HG03066 (cell line): ENCODE results near the gene GOLGB1.
"Not testable (repeated sequence)": the region's sequence is repeated elsewhere in the genome, so short reads cannot be mapped to it uniquely, and the experiment has no call there.

Experiments used
- ATAC-seq: cut with Tn5 transposase; IDR thresholded peaks from one replicate; pipeline ENCODE4 v1.9.1; 2021; ENCODE audit warnings: low read depth; ENCODE audit not compliant: unreplicated experiment

The GOLGB1 gene

DNA sequence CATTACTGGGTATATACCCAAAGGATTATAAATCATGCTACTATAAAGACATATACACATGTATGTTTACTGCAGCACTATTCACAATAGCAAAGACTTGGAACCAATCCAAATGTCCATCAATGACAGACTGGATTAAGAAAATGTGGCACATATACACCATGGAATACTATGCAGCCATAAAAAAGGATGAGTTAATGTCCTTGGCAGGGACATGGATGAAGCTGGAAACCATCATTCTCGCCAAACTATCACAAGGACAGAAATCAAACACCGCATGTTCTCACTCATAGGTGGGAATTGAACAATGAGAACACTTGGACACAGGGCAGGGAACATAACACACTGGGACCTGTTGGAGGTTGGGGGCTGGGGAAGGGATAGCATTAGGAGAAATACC lies 6.4 kb downstream of the GOLGB1 start:
- not testable (repeated sequence) for ATAC-seq

DNA sequence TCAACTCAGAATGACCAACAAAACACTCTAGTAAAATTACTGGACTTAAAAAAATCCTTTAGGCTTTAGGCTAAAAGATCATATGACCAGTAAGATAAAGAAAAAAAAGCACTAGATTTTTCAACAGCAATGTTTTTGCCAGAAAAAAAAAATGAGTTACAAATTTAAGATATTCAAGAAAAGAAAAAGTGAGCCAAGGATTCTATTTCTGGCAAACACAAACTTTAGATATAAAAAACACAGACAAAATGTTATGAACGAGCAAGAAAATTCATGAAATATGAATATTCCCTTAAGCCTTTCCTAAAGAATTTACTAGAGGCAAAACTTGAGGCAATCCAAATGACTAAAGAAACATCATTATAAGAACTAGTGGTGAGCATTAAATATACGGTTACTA lies 8.6 kb downstream of the GOLGB1 start:
- no peak for ATAC-seq

DNA sequence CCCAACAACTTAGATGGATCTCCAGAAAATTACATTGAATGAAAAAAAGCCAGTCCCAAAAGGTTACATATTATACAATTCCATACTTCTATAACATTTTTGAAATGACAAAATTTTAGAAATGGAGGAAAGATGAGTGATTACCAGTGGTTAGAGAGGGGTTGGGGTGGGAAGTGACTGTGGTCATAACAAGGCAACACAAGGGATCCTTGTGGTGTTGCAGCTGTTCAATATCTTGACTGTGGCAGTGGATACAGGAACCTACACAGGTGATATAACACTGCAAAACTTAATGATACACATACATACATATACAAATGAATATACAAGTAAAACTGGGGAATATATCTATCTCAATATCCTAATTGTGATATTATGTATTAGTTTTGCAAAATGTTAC lies 9.6 kb downstream of the GOLGB1 start:
- ATAC-seq = no peak

DNA sequence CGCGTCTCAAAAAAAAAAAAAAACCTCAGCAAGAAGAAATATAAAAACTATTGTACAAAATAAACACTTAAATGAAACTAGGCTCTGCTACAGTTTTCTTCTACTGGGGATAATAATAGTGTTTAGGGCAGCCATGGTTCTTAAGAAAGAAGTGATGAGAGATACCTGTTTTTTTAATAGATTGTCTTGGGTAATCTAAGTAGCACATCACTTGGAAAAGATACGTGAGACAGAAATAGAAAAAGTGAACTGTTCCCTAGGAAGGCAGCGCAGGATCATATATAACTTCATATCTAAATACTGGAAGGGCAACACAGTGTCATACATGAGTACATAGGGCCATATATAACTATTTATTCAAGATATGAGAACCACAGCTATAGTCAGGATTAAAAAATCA lies 11.9 kb downstream of the GOLGB1 start:
- ATAC-seq = no peak

DNA sequence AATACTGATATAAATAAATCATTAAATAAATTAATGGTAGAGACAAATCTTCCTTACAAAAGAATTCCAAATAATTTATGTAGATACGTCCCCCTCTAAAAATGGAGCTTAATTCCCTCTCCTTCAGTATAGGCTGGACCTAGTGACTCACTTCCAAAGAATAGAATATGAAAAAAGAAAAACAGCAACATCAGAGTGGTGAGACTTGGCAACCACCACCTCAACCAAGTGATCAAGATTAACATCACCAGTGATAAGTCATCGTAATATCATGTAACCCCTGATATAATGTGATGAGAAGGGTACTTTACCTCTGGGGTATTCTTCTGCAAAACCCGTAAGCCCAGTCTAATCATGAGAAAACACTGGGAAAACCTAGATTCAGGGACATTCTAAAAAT lies 13.4 kb downstream of the GOLGB1 start:
- ATAC-seq = no peak

DNA sequence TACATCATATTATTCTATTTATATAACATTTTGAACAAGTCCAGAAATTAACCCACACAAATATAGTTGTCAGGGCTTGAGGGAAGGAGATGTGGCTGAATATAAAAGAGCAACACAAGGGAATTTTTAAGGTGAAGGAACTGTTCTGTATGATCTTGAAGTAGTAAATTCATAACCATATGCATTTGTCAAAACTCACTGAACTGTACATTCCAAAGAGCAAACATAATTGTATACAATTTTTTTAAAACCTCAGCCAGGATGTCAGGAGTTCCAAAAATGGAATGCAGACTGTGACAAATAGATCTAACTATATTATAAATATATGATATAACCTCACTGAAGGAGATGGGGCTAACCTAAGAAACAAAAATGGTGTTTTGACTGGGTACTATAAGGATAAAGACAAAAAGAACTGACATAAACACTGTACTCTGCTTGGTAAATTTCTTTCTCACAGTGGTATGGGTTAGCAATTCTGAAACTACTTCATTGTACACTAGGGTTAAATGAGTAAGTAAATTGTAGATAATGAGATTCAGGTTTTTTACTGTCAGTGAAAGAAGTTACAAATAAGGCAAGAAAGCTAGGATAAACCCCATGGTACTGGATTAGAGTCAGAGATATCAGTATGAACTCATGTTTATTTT lies 14.4 kb downstream of the GOLGB1 start:
- peak; percentile 95 for ATAC-seq

DNA sequence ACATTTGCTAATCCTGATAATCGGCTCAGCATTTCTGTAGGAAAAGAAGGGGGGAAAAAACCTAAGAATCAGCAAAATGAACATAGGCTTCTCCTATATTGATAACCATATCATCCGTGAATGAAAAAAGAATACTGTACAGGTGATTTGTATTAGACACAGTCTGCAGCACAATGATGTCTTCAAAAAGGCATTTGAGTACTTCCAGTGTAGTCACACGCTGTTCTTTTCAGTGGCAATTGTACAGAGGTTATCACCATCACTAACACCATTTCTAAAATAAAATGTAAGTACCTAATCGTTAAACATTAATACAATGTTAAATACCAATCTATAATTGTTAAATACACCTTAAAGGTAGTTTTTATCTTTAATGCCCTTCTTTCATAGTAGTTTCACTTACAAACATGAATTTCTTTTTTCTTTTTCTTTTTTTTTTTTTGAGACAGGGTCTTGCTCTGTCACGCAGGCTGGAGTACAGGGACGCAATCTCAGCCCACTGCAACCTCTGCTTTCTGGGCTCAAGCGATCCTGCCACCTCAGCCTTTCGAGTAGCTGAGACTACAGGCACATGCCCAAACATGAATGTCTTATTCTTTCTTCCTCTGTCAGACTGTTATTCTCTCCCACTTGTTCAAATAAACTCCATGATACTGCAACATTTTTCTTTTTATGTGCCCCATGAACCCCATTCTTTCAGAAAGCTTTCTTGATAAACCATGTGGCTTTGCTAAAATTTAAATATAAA lies 18.4 kb downstream of the GOLGB1 start:
- no peak for ATAC-seq

DNA sequence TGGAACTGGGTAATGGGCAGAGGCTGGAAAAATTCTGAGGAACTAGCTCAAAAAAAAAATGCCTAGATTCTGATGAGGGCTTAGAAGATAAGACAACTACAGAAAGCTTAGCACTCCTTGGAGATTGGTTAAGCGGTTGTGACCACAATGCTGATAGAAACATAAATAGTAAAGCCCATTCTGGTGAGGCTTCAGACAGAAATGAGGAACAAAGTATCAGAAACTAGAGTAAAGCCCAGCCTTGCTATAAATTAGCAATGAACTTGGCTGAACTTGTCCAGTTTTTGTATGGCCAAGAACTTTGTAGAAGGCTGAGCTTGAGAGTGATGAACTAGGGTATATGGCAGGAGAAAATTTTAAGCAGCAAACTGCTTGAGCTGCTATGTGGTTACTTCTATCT lies 25.4 kb downstream of the GOLGB1 start:
- peak; percentile 96 for ATAC-seq

DNA sequence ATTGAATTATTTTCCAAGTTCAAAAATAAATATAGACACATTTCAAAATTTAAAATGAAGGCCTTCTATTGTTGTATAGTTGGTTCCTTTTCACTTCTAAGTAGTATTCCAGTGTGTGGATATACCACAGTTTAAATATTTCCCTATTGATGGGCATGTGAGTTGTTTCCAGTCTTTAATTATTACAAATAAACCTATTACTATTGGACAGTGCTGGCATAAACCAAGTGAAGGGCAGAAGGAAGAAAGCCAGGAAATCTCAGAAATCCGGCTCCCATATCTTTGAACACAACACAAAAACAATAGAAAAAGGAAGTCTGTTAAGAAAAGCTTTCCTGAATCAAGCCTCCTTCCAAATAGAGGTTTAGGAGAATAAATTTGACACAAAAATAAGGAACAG lies 26.1 kb downstream of the GOLGB1 start:
- no peak for ATAC-seq

DNA sequence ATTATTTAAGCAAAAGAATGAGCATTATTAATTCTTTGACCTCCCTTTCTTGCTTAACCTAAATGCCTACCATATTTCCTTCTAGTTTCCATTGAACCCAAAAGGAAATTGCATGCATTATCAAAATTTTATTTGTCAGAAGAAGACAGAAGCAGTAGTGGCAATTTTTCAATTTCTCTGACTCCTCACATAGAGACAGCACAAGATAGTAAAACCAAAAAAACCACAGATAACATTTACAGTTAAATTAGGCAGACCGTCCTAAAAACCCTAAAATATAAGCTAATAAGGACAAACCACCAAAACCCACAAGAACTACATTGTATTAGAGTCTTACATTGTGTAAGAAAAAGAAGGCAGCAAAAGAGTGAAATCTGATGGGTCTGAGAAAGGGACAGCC lies 27.1 kb downstream of the GOLGB1 start:
- ATAC-seq = no peak

DNA sequence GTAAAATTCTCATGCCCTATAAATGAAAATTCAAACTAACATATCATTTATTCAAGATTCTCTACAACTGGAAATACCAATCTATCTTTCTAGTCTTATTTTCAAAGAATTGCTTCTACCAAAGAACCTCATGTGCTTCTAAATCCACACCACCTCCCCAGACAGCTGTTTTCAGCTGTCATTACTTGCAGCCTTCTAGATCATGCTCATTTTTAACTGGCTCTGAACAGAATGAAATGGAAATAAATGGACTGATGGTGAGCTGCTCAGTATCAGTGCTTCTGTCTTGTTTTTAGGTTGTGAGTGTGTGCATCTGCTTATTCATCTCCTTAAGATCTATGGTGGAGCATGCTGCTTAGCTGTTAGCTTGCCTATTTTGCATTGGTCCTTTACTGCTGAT lies 29.4 kb downstream of the GOLGB1 start:
- ATAC-seq = no peak

DNA sequence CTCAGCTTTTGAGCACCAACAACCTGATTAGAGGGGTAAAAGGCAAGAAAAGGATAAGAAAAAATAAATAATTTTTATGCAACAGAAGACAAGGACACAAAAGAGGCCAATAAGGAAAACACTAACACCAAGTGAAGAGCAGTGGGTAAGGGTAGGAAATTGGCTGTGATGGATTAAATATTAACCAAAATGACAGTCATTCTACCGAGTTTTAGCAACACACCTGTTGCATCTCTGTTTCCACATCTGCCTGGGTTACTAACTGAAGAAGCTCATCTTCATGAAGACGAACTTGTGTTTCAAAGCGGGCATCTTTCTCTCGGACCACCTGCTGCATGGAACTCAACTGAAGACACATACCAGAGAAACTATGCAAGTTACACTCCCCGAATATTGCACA lies 30.1 kb downstream of the GOLGB1 start:
- ATAC-seq = no peak

DNA sequence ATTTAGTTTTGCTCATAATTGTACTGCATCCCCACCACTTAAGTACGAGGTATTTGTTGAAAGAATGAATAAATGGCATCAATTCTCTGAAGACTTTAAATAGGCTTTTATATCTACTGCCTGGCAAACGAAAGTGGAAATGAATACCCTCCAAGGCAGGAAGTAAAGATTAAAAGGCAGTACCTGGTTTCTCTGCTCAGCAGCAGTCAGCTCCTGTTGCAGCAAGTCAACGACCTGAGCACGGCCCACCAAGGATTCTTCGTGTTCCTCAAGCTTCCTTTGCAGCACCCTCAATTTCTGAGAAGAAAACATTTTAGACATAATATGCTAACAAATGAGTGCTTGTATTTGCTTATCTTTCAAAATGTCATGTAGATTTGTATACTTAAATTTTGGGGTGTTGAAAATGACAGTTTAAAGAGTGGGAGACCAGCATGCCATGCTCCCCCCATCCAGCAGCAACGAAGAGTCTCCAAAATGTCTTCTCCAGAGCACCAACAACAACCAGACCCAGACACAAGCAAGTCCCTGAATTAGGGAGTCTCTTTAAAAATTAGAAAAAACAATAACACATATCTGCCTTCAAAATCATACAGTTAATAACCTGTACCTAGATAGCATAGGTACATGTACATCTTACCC lies 31.2 kb downstream of the GOLGB1 start:
- ATAC-seq = no peak

DNA sequence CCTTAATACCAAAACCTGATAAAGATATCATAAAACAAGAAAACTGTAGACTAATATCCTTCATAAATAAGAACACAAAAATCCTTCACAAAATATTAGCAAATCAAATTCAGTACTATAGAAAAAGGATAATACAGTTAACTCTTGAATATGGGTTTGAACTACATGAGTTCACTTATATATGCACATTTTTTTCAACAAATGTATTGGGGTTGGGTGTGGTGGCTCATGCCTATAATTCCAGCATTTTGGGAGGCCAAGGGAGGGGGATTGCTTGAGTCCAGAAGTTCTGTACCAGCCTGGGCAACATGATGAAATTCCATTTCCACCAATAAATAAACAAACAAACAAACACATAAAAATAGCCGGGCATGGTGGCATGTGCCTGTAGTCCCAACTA lies 39.2 kb downstream of the GOLGB1 start:
- ATAC-seq = no peak

DNA sequence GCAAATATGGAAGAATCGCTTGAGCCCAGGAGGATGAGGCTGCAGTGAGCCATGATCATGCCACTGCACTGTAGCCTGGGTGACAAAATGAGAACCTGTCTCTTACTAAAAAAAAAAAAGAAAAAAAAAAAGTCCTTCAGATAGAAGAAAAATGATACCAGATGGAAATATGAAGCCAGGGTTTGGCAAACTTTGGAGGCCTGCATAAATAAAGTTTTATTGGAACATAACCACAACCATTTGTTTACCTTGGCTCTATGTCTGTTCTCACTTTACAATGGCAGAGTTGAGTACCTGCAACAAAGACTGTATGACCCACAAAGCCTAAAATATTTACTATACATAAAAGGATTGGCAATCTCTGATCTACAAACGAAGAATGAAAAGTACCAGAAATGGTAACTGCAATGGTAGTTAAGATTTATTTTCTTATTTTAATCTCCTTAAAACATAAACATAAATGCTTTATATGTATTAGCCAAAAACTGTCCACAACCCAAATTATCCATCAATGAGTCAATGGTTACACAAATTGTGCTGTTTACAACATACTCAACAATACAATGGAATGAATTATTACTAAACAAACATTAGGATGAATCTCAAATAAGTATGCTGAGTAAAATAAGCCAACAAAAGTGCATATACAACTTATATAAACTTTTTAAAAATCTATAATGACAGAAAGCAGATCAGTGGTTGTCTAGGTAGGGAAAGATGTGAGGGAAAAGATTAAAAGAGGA lies 41.8 kb downstream of the GOLGB1 start:
- no peak for ATAC-seq

DNA sequence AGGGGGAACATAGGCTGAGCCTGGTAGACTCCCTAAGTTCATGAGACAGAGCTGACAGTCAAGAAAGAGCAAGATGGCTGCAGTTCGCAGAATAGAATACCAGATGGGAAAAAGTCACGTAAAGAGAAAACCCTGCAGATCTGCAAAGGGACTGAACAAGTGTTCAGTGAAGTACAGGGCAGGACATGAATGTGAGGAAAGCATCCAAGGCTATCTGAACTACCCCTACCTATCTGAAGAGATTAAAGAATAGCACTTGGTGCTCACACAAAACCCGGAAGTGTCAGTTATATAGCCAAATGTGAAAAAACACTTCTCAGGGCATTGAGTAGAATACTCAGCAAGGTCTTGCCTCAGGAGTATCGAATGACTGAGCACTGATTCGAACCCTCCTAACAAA lies 44.0 kb downstream of the GOLGB1 start:
- ATAC-seq = no peak

DNA sequence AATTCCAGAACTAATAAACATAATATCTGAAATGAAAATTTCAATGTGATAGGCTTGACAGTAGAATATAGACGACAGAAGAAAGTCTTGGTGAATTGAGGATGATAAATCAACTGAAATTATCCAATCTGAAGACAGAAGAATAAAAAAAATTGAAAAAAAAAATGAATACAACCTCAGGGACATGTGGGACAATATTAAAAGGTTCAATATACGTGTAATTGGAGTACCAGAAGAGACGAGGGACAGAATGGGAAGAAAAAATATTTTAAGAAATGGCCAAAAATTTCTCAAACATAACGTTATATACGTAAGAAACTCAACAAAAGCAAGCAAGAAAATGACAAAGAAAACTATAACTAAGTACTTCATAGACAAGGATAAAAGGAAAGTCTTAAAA lies 45.6 kb downstream of the GOLGB1 start:
- ATAC-seq = no peak

DNA sequence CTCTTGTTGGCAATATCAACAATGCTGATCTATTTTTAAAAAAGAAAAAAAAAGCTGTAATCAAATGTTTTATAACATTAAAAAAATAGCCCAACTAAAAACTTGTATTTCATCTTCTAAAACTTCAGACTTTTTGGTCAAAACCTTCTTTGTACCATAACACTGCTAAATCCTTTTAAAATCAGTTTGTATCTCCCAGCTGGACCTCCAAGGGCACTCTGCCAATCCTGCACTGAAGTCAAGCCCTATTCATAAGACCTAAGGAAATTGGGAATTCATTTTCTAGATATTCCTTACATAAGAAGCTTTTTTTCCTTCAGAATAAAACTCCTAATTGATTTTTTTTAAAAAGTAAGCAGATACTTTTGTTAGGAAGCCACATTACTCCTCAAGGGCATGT lies 50.6 kb downstream of the GOLGB1 start:
- no peak for ATAC-seq

DNA sequence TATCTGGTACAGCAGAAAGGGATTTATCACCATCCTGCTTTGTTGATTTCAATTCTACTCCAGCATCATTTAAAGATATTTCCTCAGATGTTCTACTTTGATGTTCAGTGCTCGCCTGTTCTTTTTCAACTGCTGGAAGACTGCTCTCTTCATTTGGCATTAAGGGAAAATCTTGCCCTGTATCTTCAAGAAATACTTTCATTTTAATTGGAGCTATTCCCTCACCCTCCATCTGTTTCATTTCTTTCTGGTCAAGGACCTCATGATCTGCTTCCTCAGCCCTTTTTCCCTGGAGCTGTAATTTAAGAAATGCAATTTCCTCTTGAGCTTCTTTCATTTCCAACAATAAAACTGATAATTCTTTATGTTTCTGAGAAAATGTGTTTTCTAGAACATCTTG lies 51.1 kb downstream of the GOLGB1 start:
- ATAC-seq = no peak

DNA sequence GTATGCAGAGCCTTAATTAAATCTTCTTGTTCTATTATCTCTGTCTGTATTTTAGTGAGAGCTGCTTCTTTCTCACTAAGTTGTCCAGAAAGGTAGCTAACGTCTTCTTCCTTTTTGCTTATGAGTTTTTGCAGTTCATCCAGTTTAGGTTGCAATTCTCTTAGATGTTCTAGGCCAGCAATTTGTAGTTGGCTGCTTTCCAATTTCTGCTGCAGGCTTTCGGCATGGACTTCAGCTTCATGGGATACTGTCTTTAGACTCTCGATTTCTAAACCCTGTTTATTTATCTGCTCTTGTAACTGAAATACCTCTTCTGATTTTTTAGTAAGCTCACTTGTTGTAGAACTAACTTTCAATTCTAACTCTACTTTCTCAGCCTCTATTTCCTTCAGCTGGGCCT lies 53.4 kb downstream of the GOLGB1 start:
- ATAC-seq = no peak

DNA sequence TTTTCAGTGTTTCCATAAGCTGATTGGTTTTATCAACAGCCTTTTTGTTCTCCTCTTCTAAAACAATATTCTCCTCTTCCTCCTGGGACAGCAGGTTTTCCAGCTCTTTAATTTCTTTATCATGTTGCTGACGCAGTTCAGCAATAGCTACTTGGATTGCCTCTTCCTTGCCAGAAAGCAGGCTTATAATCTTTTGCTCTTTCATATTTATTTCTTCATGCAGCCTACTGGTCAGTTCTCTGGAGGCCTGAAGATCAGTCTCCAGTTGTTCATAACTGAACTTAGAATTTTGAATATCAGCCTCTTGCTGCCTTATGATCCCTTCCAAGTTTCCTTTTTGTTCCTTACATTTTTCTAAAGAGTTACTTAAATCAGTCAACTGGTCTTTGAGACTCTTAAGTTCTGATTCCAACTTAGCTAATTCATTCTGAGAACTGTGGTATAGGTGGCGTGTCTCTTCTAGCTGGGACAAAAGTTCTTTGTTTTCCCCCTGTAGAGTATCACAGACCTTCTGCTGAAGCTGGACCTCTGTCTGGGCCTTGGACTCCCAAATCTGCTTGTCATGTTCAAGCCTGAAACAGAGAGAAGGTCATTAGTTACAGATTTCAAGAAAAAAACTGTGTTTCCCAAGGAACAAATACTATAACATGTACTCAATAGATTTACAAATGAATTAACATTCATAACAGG lies 57.4 kb downstream of the GOLGB1 start:
- ATAC-seq = no peak
